Astrocyte (in vitro differentiated cells and primary cell): ENCODE measurements around the gene APOBEC3G. TPM values are rescaled to one million over a fixed set of nuclear protein-coding genes. Genes with fewer than 3 reads are reported as not detected.

Source experiments
- DNase-seq: peaks from one replicate; pipeline ENCODE4 v3.0.0-alpha.2; 2010; ENCODE audit warnings: low read depth
- FAIRE-seq: peaks from 2 replicates; lab custom pipeline; 2011; peaks lifted over from hg19 to GRCh38; lab: Jason Lieb, UNC
- H2AFZ ChIP-seq: 2 replicates; pipeline ENCODE4 v1.6.0; 2012; ENCODE audit warnings: low read depth, low read length, inconsistent platforms
- H3K27ac ChIP-seq: 2 replicates; pipeline ENCODE4 v1.5.1; 2011; ENCODE audit warnings: low read depth, low read length, inconsistent platforms
- H3K27me3 ChIP-seq: 2 replicates; pipeline ENCODE4 v1.6.0; 2011; ENCODE audit warnings: low read length, inconsistent platforms; ENCODE audit not compliant: insufficient read depth
- H3K36me3 ChIP-seq: 2 replicates; pipeline ENCODE4 v1.5.1; 2011; ENCODE audit warnings: low read length, inconsistent platforms; ENCODE audit not compliant: insufficient read depth
- H3K4me1 ChIP-seq: 2 replicates; pipeline ENCODE4 v1.5.1; 2011; ENCODE audit warnings: low read length, inconsistent platforms; ENCODE audit not compliant: insufficient read depth
- H3K4me2 ChIP-seq: 2 replicates; pipeline ENCODE4 v1.6.0; 2012; ENCODE audit warnings: low read length, inconsistent platforms
- H3K4me3 ChIP-seq: 2 replicates; pipeline ENCODE4 v1.5.1; 2011; ENCODE audit warnings: low read depth, mild to moderate bottlenecking, low read length, inconsistent platforms; ENCODE audit not compliant: insufficient read depth
- H3K79me2 ChIP-seq: 2 replicates; pipeline ENCODE4 v1.6.0; 2012; ENCODE audit warnings: mild to moderate bottlenecking, low read length, inconsistent platforms; ENCODE audit not compliant: insufficient read depth
- H3K9ac ChIP-seq: 2 replicates; pipeline ENCODE4 v1.6.0; 2012; ENCODE audit warnings: mild to moderate bottlenecking, low read length, inconsistent platforms
- H3K9me3 ChIP-seq: 2 replicates; pipeline ENCODE4 v1.5.1; 2012; ENCODE audit warnings: low read depth, mild to moderate bottlenecking, low read length, inconsistent platforms; ENCODE audit not compliant: insufficient read depth
- H4K20me1 ChIP-seq: 2 replicates; pipeline ENCODE4 v1.6.0; 2012; ENCODE audit warnings: low read length, inconsistent platforms; ENCODE audit not compliant: insufficient read depth
- H3K27ac Mint-ChIP-seq: one replicate; pipeline ENCODE4 v1.8.0; 2021; ENCODE audit warnings: mild to moderate bottlenecking, mixed read lengths; ENCODE audit not compliant: unreplicated experiment
- H3K27me3 Mint-ChIP-seq: one replicate; pipeline ENCODE4 v1.8.0; 2021; ENCODE audit warnings: low read depth, mixed read lengths; ENCODE audit not compliant: unreplicated experiment
- H3K36me3 Mint-ChIP-seq: one replicate; pipeline ENCODE4 v1.8.0; 2021; ENCODE audit warnings: low read depth, mixed read lengths; ENCODE audit not compliant: unreplicated experiment
- H3K4me1 Mint-ChIP-seq: one replicate; pipeline ENCODE4 v1.8.0; 2021; ENCODE audit warnings: low read depth, mixed read lengths; ENCODE audit not compliant: unreplicated experiment
- H3K4me3 Mint-ChIP-seq: one replicate; pipeline ENCODE4 v1.8.0; 2021; ENCODE audit warnings: mild to moderate bottlenecking, moderate library complexity, mixed read lengths; ENCODE audit not compliant: unreplicated experiment
- H3K9me3 Mint-ChIP-seq: one replicate; pipeline ENCODE4 v1.8.0; 2021; ENCODE audit warnings: mild to moderate bottlenecking, mixed read lengths; ENCODE audit not compliant: unreplicated experiment
- EZH2 ChIP-seq: IDR thresholded peaks from 2 replicates; pipeline ENCODE4 v1.6.1; 2012; ENCODE audit warnings: mild to moderate bottlenecking, low read length, inconsistent platforms; ENCODE audit not compliant: insufficient read depth
- total RNA-seq: library from RNA; stranded (reverse); gene quantifications from 2 replicates; pipeline ENCODE4 v1.2.1, GENCODE V29; 2021
- TF ChIP-seq, protein P1 (sequence below): IDR thresholded peaks from 2 replicates; pipeline ENCODE4 v1.5.1; 2011; ENCODE audit warnings: low read depth, mild to moderate bottlenecking, inconsistent platforms, low read length, moderate library complexity; ENCODE audit not compliant: insufficient read depth

The APOBEC3G gene
- total RNA-seq, 1 donor from 2014 or later, result 2.4 TPM

DNA sequence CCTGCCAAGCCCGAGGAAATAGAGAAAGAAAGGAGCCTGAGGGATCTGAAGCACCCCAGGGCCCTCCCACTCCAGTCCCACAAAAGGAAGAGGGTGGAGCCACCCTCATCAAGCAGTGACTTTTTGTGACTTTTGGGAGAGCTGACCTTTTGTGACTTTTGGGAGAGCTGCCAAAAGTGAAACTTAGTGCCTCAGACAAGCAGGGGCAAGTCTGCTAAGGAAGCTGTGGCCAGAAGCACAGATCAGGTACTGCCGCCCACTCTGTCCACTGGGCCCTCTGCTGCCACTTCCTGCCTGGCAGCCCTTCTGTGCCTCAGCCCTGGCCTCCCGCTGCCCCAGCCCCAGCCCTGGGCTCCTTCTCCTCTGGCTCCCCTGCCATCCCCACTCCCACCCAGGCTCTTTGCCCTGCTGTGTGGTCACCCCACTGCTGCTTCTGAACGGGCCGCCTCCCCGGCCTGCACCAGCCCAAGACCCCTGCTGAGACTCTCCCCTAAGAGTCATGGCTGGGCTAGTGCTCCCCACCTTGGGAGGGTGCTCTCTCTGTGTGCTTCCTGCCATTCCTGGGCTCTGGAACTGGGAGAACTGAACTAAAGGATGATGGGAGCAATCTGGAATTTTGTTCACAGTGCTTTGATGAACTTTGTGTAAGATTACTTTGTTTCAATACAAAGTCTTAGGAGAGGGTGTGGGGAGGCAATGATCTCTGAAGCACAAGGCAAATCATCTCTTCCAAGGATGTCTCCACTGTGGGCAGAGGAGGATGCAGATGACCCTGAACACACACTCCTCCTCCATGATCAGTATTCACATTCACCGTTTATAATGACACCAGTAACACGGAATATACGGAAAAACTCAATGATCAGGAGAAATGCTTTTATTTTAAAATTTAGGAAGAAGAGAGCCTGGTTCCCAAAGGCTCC is 20.3 kb downstream of the APOBEC3G start, which contains the start of gene APOBEC3H:
Gene APOBEC3H (plus strand): TSS at position 147 of the 923 bp plus-strand sequence. CDS start 3,035 bp downstream, outside the sequence.
- TF ChIP-seq, protein P1, sequence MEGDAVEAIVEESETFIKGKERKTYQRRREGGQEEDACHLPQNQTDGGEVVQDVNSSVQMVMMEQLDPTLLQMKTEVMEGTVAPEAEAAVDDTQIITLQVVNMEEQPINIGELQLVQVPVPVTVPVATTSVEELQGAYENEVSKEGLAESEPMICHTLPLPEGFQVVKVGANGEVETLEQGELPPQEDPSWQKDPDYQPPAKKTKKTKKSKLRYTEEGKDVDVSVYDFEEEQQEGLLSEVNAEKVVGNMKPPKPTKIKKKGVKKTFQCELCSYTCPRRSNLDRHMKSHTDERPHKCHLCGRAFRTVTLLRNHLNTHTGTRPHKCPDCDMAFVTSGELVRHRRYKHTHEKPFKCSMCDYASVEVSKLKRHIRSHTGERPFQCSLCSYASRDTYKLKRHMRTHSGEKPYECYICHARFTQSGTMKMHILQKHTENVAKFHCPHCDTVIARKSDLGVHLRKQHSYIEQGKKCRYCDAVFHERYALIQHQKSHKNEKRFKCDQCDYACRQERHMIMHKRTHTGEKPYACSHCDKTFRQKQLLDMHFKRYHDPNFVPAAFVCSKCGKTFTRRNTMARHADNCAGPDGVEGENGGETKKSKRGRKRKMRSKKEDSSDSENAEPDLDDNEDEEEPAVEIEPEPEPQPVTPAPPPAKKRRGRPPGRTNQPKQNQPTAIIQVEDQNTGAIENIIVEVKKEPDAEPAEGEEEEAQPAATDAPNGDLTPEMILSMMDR, result no peak
- no peak for TF ChIP-seq EZH2
- H3K27ac ChIP-seq, result no peak within 1 kb of the TSS
- H3K9ac ChIP-seq, result no peak within 1 kb of the TSS
- peaks cover 13% of the 10 kb centered on the region for H3K27me3 Mint-ChIP-seq
- H3K36me3 ChIP-seq, result no peaks in the 10 kb centered on the region
- peaks cover 2% of the 10 kb centered on the region for H3K36me3 Mint-ChIP-seq
- H3K9me3 ChIP-seq, result no peaks in the 10 kb centered on the region
- H3K4me3 ChIP-seq, result no peak within 1 kb of the TSS
- H3K4me2 ChIP-seq, result no peak within 1 kb of the TSS
- H3K27ac Mint-ChIP-seq, result peak within 1 kb of the TSS; percentile 83
- H3K27me3 ChIP-seq, result no peaks in the 10 kb centered on the region
- peaks cover 3% of the 10 kb centered on the region for H3K4me1 ChIP-seq
- H3K4me1 Mint-ChIP-seq, result peaks cover 5% of the 10 kb centered on the region
- peak within 1 kb of the TSS; percentile 63 for H2AFZ ChIP-seq
- H4K20me1 ChIP-seq, result no peaks in the 10 kb centered on the region
- H3K4me3 Mint-ChIP-seq, result peak within 1 kb of the TSS; percentile 40
- no peaks in the 10 kb centered on the region for H3K9me3 Mint-ChIP-seq
- FAIRE-seq (no peak), DNase-seq (no peak)
- no peaks in the 10 kb centered on the region for H3K79me2 ChIP-seq

DNA sequence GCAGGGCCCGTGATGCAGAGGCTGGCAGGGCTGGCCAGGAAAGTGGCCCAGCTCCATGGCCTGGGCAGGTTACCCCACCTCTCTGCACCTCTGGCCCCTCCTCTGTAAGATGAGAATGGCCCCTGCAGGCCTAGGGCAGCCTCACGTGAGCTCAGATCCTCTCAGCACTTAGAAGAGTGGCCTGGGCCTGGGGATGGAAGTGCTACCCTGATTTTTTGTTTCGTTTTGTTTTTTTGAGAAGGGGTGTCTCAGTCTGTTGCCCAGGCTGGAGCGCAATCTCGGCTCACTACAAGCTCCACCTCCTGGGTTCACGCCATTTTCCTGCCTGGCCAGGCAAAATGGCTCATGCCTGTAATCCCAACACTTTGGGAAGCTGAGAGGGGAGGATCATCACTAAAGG is 21.0 kb downstream of the APOBEC3G start:
- Histone ChIP-seq H3K79me2 (no peaks in the 10 kb centered on the region), H3K27ac (no peak overlapping the region), H3K4me1 (peaks cover 3% of the 10 kb centered on the region), H3K4me3 (no peak overlapping the region), H3K9me3 (no peaks in the 10 kb centered on the region), H3K4me2 (no peak overlapping the region), H3K36me3 (no peaks in the 10 kb centered on the region), H2AFZ (no peak overlapping the region), H3K9ac (no peak overlapping the region), H4K20me1 (no peaks in the 10 kb centered on the region), H3K27me3 (no peaks in the 10 kb centered on the region)
- H3K4me3 Mint-ChIP-seq, result no peak overlapping the region
- FAIRE-seq (no peak), DNase-seq (no peak)
- H3K27ac Mint-ChIP-seq, result no peak overlapping the region
- H3K27me3 Mint-ChIP-seq, result peaks cover 7% of the 10 kb centered on the region
- TF ChIP-seq, protein P1, result no peak
- no peak for TF ChIP-seq EZH2
- H3K36me3 Mint-ChIP-seq, result peaks cover 2% of the 10 kb centered on the region
- H3K4me1 Mint-ChIP-seq, result peaks cover 5% of the 10 kb centered on the region
- H3K9me3 Mint-ChIP-seq, result no peaks in the 10 kb centered on the region
